ENCODE data around the gene VSIG8. TPM values are rescaled to one million over a fixed set of nuclear protein-coding genes. Genes with fewer than 3 reads are reported as not detected.

Gene VSIG8
- total and polyA plus RNA-seq, 9 of the 15 experiments (the other 6 are each of a cell fraction or from before 2014, with no cell fraction given): not detected

GRCh38 chr1:159879977-159880376 lies 17.5 kb upstream of the VSIG8 start (continued):
- TF ChIP-seq PURB (CRISPR knock-in tag; IDR thresholded peaks at IDR 0.05; ENCODE audit: low read depth): no peak
- no peak for TF ChIP-seq ZBTB5 (IDR thresholded peaks at IDR 0.05)
- no peak for TF ChIP-seq ZNF717 (CRISPR knock-in tag; IDR thresholded peaks at IDR 0.05)
- TF ChIP-seq GTF3C2 (IDR thresholded peaks at IDR 0.05; ENCODE audit: borderline replicate concordance, extremely low read depth, insufficient read length): no peak
- peak; percentile 80 for TF ChIP-seq FOSL1 (tag; conservative IDR thresholded peaks at IDR 0.05)
- TF ChIP-seq ZNF57 (CRISPR knock-in tag; IDR thresholded peaks at IDR 0.05): no peak
- TF ChIP-seq KHSRP (IDR thresholded peaks at IDR 0.05): no peak
- TF ChIP-seq POLR2H (tag; IDR thresholded peaks at IDR 0.05; ENCODE audit: low read depth): no peak
- TF ChIP-seq ZFP30 (CRISPR knock-in tag; IDR thresholded peaks at IDR 0.05; ENCODE audit: borderline replicate concordance): no peak
- TF ChIP-seq ELF2 (CRISPR knock-in tag; IDR thresholded peaks at IDR 0.05): no peak
- no peak for TF ChIP-seq ARID4B (CRISPR knock-in tag; IDR thresholded peaks at IDR 0.05)
- TF ChIP-seq KLF6 (CRISPR knock-in tag; IDR thresholded peaks at IDR 0.05; ENCODE audit: borderline replicate concordance): no peak
- TF ChIP-seq SMAD4 (CRISPR knock-in tag; conservative IDR thresholded peaks at IDR 0.05): no peak
- TF ChIP-seq FOXK1 (CRISPR knock-in tag; IDR thresholded peaks at IDR 0.05; ENCODE audit: borderline replicate concordance): no peak
- no peak for TF ChIP-seq MYBL2 (IDR thresholded peaks at IDR 0.05; ENCODE audit: low read depth)
- no peak for TF ChIP-seq MYBL2 (CRISPR knock-in tag; IDR thresholded peaks at IDR 0.05; ENCODE audit: borderline replicate concordance)
- TF ChIP-seq ZBTB7A (IDR thresholded peaks at IDR 0.05; ENCODE audit: borderline replicate concordance, control insufficient read depth, low read depth, low read length): no peak
- no peak for TF ChIP-seq POLR2AphosphoS5 (IDR thresholded peaks at IDR 0.05; ENCODE audit: control insufficient read depth, insufficient read depth, low read depth, low read length)
- TF ChIP-seq ZBTB2 (IDR thresholded peaks at IDR 0.05): no peak

All from K562 (cell line).